HepG2 (cell line): ENCODE data around the gene PRRT1. TPM values are rescaled to one million over a fixed set of nuclear protein-coding genes. Genes with fewer than 3 reads are reported as not detected.
"Not testable (repeated sequence)": the region's sequence is repeated elsewhere in the genome, so short reads cannot be mapped to it uniquely, and the experiment has no call there.

Source experiments
- ATAC-seq: fragments of 200-7000 bp; cut with Tn5 transposase; 3 replicates; pipeline ENCODE4 v1.9.1; 2020; ENCODE audit warnings: mild to moderate bottlenecking, moderate library complexity
- BruUV-seq: library from RNA; stranded (reverse); fragments of 400-500 nt; replicated peaks from 2 replicates; lab custom pipeline; 2021; lab: Mats Ljungman, UMichigan
- CTCF ChIA-PET: fragments of 300-600 bp; formaldehyde crosslinking; extraction: SDS; loops from one replicate; lab custom pipeline; 2021; ENCODE audit warnings: low total read pairs, inconsistent platforms, low intra/inter-chr PET ratio; lab: Yijun Ruan, JAX
- POLR2A ChIA-PET: fragments of 350-600 bp; sonication (Branson Sonifier 250); formaldehyde crosslinking; loops from one replicate; lab custom pipeline; 2020; ENCODE audit warnings: antibody characterized with exemption, inconsistent platforms; lab: Yijun Ruan, JAX
- DNase-seq: peaks from one replicate; pipeline ENCODE4 v3.0.0-alpha.2; 2015; ENCODE audit warnings: low spot score
- FAIRE-seq: peaks from 3 replicates; lab custom pipeline; 2011; peaks lifted over from hg19 to GRCh38; lab: Jason Lieb, UNC
- H2AFZ ChIP-seq: one replicate; pipeline ENCODE4 v1.6.1; 2011; ENCODE audit warnings: low read length, inconsistent platforms
- H3K27ac ChIP-seq: fragments of 300-600 bp; 3 replicates; pipeline ENCODE4 v1.8.0; 2011; ENCODE audit warnings: mixed run types, mild to moderate bottlenecking, mixed read lengths, low read length, inconsistent platforms; ENCODE audit not compliant: insufficient read depth; ENCODE audit errors: extremely low read length
- H3K27me3 ChIP-seq, 2 experiments: fragments of 200-600 bp in 1 of 2; 2 replicates in 1 of 2; 3 replicates in 1 of 2; pipeline versions ENCODE4 v1.6.0 to v1.8.0; 2011; ENCODE audit warnings: low read length in 2 of 2, mild to moderate bottlenecking in 2 of 2, moderate library complexity in 2 of 2, inconsistent platforms in 1 of 2; ENCODE audit not compliant: insufficient read depth in 2 of 2, control insufficient read depth in 1 of 2
- H3K36me3 ChIP-seq, 2 experiments: fragments of 200-600 bp in 1 of 2; replicated peaks in 1 of 2; 2 replicates in 1 of 2; 3 replicates in 1 of 2; pipeline versions ENCODE4 v1.5.1 to v1.8.0; 2011; ENCODE audit warnings: low read length in 2 of 2, inconsistent platforms in 1 of 2; ENCODE audit not compliant: insufficient read depth in 2 of 2, control insufficient read depth in 1 of 2
- H3K4me1 ChIP-seq: 2 replicates; pipeline ENCODE4 v1.5.1; 2012; ENCODE audit warnings: low read length, inconsistent platforms; ENCODE audit not compliant: insufficient read depth
- H3K4me2 ChIP-seq: 2 replicates; pipeline ENCODE4 v1.6.0; 2011; ENCODE audit warnings: low read depth, low read length, inconsistent platforms
- H3K4me3 ChIP-seq, 3 experiments: fragments of 200-600 bp in 1 of 3; sonication (generic), shearing (Covaris generic) in 1 of 3; replicated peaks in 1 of 3; 2 replicates each; pipeline ENCODE4 v1.5.1; 2011 to 2016; ENCODE audit warnings: low read length in 3 of 3, inconsistent platforms in 2 of 3, low read depth in 2 of 3, mild to moderate bottlenecking in 2 of 3, control low read depth in 1 of 3, mixed read lengths in 1 of 3; ENCODE audit not compliant: insufficient read depth in 1 of 3
- H3K79me2 ChIP-seq: one replicate; pipeline ENCODE4 v1.6.1; 2011; ENCODE audit warnings: low read length, inconsistent platforms; ENCODE audit not compliant: insufficient read depth
- H3K9ac ChIP-seq: 2 replicates; pipeline ENCODE4 v1.6.0; 2011; ENCODE audit warnings: mild to moderate bottlenecking, low read depth, low read length, inconsistent platforms; ENCODE audit not compliant: insufficient read depth
- H3K9me3 ChIP-seq: 2 replicates; pipeline ENCODE4 v1.5.1; 2012; ENCODE audit warnings: mild to moderate bottlenecking, low read length
- H4K20me1 ChIP-seq: 2 replicates; pipeline ENCODE4 v1.6.0; 2011; ENCODE audit warnings: inconsistent platforms, mild to moderate bottlenecking, low read length, moderate library complexity; ENCODE audit not compliant: insufficient read depth
- WGBS: methylation state at CpG from one replicate; pipeline ENCODE4 v1.1.6; 2017; ENCODE audit warnings: low lambda C conversion rate; 5-methylcytosine and 5-hydroxymethylcytosine counted together
- in situ Hi-C: cut with HindIII; loops from 2 replicates; pipeline ENCODE4 v1.10.0; 2017; ENCODE audit warnings: low pct_unique_long_range_greater_than_20kb; ENCODE audit not compliant: extremely low pct_ligation_motif_present
- intact Hi-C: fragments of 100-400 bp; cut with micrococcal nuclease; formaldehyde crosslinking; loops from one replicate; pipeline ENCODE4 v1.10.0; 2022; ENCODE audit not compliant: unreplicated experiment
- microRNA-seq: library from miRNA; unstranded; fragments of <30 nt; microRNA quantifications from one replicate; pipeline ENCODE4, GENCODE V29; 2020
- polyA plus RNA-seq, 8 experiments: library from polyadenylated mRNA; depleted of rRNA in 3 of 8; stranded (reverse) in 7 of 8; unstranded in 1 of 8; fragments of >200 nt; fragmentation: Illumina TruSeq in 4 of 8; extraction: Trizol in 4 of 8; gene quantifications; 2 replicates each; pipeline versions ENCODE4 v1.2.1 to v1.2.3, GENCODE V29; 2011 to 2016; ENCODE audit warnings: low read depth in 4 of 8, missing spikeins in 1 of 8, mixed read lengths in 1 of 8; ENCODE audit not compliant: insufficient read depth in 1 of 8
- small RNA-seq, 3 experiments: library from RNA; depleted of rRNA; stranded (forward); fragments of <200 nt; gene quantifications; one replicate each; pipeline ENCODE3, GENCODE V24; 2012; ENCODE audit warnings: low read depth in 2 of 3, low replicate concordance in 1 of 3; ENCODE audit not compliant: insufficient read length in 3 of 3, insufficient read depth in 2 of 3
- total RNA-seq, 5 experiments: library from RNA; depleted of rRNA; stranded (reverse); fragments of >200 nt; fragmentation: Illumina TruSeq; extraction: Trizol; gene quantifications; 2 replicates each; pipeline ENCODE4 v1.2.3, GENCODE V29; 2016; ENCODE audit warnings: low read depth in 1 of 5

PRRT1 gene
- total and polyA plus RNA-seq, 2 of the 13 experiments (the other 11 are each of a cell fraction or from before 2014, with no cell fraction given) = 0.64 to 1.4 TPM

- DNase-seq, in situ Hi-C loops: not testable (repeated sequence)
Observed at GRCh38 chr6:32100251-32100650, 51.5 kb downstream of the PRRT1 start.

More at GRCh38 chr6:32100251-32100650, 51.5 kb downstream of the PRRT1 start:
- peaks cover 18% of the 10 kb centered on the region for H3K4me1 ChIP-seq
- ATAC-seq, H3K36me3 ChIP-seq, CTCF ChIA-PET, H3K9ac ChIP-seq, FAIRE-seq, intact Hi-C loops, H3K27ac ChIP-seq, H3K4me3 ChIP-seq, H4K20me1 ChIP-seq, H3K79me2 ChIP-seq, H2AFZ ChIP-seq, POLR2A ChIA-PET, H3K9me3 ChIP-seq, BruUV-seq, H3K4me2 ChIP-seq: not testable (repeated sequence)
- peaks cover 19 to 42% of the 10 kb centered on the region in 2 experiments for H3K27me3 ChIP-seq
- WGBS = 32% methylated on average over 8 of the region's 8 CpGs

Small RNA genes within 50 kb of the gene (microRNA-seq; reads per million reads assigned to microRNA genes)
- gene MIR6721 (2.2 reads per million, percentile 11 among the genes with 10 or more reads in this experiment), gene MIR6833 (not detected)

Small RNA genes within 50 kb of the gene (small RNA-seq; reads per million reads assigned to genes)
- 0 reads per million in 3 experiments for gene AL662884.1
- 0 to 1.9 (median 0) reads per million in 3 experiments for gene MIR6833

Other genes with a start within 250 kb of the PRRT1 start
- 6.0 and 6.8 TPM in 2 replicates for gene ZBTB12, start 249.9 kb downstream of the PRRT1 start, total RNA-seq (2016; rRNA removed; fragmentation: Illumina TruSeq; extraction: Trizol)
- gene ZBTB12, start 249.9 kb downstream of the PRRT1 start, polyA plus RNA-seq (2011; rRNA removed) = 4.8 and 7.3 TPM in 2 replicates
- 70.9 and 165 TPM in 2 replicates for gene C2, start 224.2 kb downstream of the PRRT1 start, total RNA-seq (2016; rRNA removed; fragmentation: Illumina TruSeq; extraction: Trizol)
- gene C2, start 224.2 kb downstream of the PRRT1 start, polyA plus RNA-seq (2011; rRNA removed) = 307 and 450 TPM in 2 replicates
- 71.1 and 171 TPM in 2 replicates for gene CFB, start 205.8 kb downstream of the PRRT1 start, total RNA-seq (2016; rRNA removed; fragmentation: Illumina TruSeq; extraction: Trizol)
- 513 and 772 TPM in 2 replicates for gene CFB, start 205.8 kb downstream of the PRRT1 start, polyA plus RNA-seq (2011; rRNA removed)
- 69.8 and 80.4 TPM in 2 replicates for gene NELFE, start 193.0 kb downstream of the PRRT1 start, total RNA-seq (2016; rRNA removed; fragmentation: Illumina TruSeq; extraction: Trizol)
- 51.3 and 57.3 TPM in 2 replicates for gene NELFE, start 193.0 kb downstream of the PRRT1 start, polyA plus RNA-seq (2011; rRNA removed)
- 59.7 and 67.1 TPM in 2 replicates for gene SKIC2, start 192.8 kb downstream of the PRRT1 start, total RNA-seq (2016; rRNA removed; fragmentation: Illumina TruSeq; extraction: Trizol)
- 68.4 and 76.1 TPM in 2 replicates for gene SKIC2, start 192.8 kb downstream of the PRRT1 start, polyA plus RNA-seq (2011; rRNA removed)
- 10.8 and 18.6 TPM in 2 replicates for gene DXO, start 179.8 kb downstream of the PRRT1 start, total RNA-seq (2016; rRNA removed; fragmentation: Illumina TruSeq; extraction: Trizol)
- gene DXO, start 179.8 kb downstream of the PRRT1 start, polyA plus RNA-seq (2011; rRNA removed) = 26.2 and 28.9 TPM in 2 replicates
- 73.0 and 165 TPM in 2 replicates for gene C4A, start 169.9 kb downstream of the PRRT1 start, total RNA-seq (2016; rRNA removed; fragmentation: Illumina TruSeq; extraction: Trizol)
- gene C4A, start 169.9 kb downstream of the PRRT1 start, polyA plus RNA-seq (2011; rRNA removed) = 478 and 755 TPM in 2 replicates
- 67.2 and 167 TPM in 2 replicates for gene C4B, start 137.1 kb downstream of the PRRT1 start, total RNA-seq (2016; rRNA removed; fragmentation: Illumina TruSeq; extraction: Trizol)
- 538 and 944 TPM in 2 replicates for gene C4B, start 137.1 kb downstream of the PRRT1 start, polyA plus RNA-seq (2011; rRNA removed)
- gene CYP21A2, start 113.5 kb downstream of the PRRT1 start, total RNA-seq (2016; rRNA removed; fragmentation: Illumina TruSeq; extraction: Trizol) = 0.29 and 1.5 TPM in 2 replicates
- gene CYP21A2, start 113.5 kb downstream of the PRRT1 start, polyA plus RNA-seq (2011; rRNA removed) = 6.3 and 8.6 TPM in 2 replicates
- 0.74 and 1.6 TPM in 2 replicates for gene TNXB, start 42.6 kb downstream of the PRRT1 start, total RNA-seq (2016; rRNA removed; fragmentation: Illumina TruSeq; extraction: Trizol)
- gene TNXB, start 42.6 kb downstream of the PRRT1 start, polyA plus RNA-seq (2011; rRNA removed) = 2.7 and 2.9 TPM in 2 replicates
- gene ATF6B, start 23.7 kb downstream of the PRRT1 start, total RNA-seq (2016; rRNA removed; fragmentation: Illumina TruSeq; extraction: Trizol) = 7.5 and 18.1 TPM in 2 replicates
- 44.0 and 45.8 TPM in 2 replicates for gene ATF6B, start 23.7 kb downstream of the PRRT1 start, polyA plus RNA-seq (2011; rRNA removed)
- gene FKBPL, start 21.7 kb downstream of the PRRT1 start, total RNA-seq (2016; rRNA removed; fragmentation: Illumina TruSeq; extraction: Trizol) = 10.0 and 11.0 TPM in 2 replicates
- gene FKBPL, start 21.7 kb downstream of the PRRT1 start, polyA plus RNA-seq (2011; rRNA removed) = 2.9 and 3.0 TPM in 2 replicates
- gene PPT2, start 2.2 kb upstream of the PRRT1 start, total RNA-seq (2016; rRNA removed; fragmentation: Illumina TruSeq; extraction: Trizol) = 20.1 and 39.2 TPM in 2 replicates
- gene PPT2, start 2.2 kb upstream of the PRRT1 start, polyA plus RNA-seq (2011; rRNA removed) = 61.8 and 79.3 TPM in 2 replicates
- 3.1 and 11.5 TPM in 2 replicates for gene EGFL8, start 12.7 kb upstream of the PRRT1 start, total RNA-seq (2016; rRNA removed; fragmentation: Illumina TruSeq; extraction: Trizol)
- 10.0 and 11.5 TPM in 2 replicates for gene EGFL8, start 12.7 kb upstream of the PRRT1 start, polyA plus RNA-seq (2011; rRNA removed)
- 40.4 and 51.3 TPM in 2 replicates for gene AGPAT1, start 24.1 kb upstream of the PRRT1 start, total RNA-seq (2016; rRNA removed; fragmentation: Illumina TruSeq; extraction: Trizol)
- 139 and 164 TPM in 2 replicates for gene AGPAT1, start 24.1 kb upstream of the PRRT1 start, polyA plus RNA-seq (2011; rRNA removed)
- gene RNF5, start 26.5 kb upstream of the PRRT1 start, total RNA-seq (2016; rRNA removed; fragmentation: Illumina TruSeq; extraction: Trizol) = 98.0 and 107 TPM in 2 replicates
- gene RNF5, start 26.5 kb upstream of the PRRT1 start, polyA plus RNA-seq (2011; rRNA removed) = 117 and 131 TPM in 2 replicates
- 0.41 and 1.9 TPM in 2 replicates for gene AGER, start 32.3 kb upstream of the PRRT1 start, total RNA-seq (2016; rRNA removed; fragmentation: Illumina TruSeq; extraction: Trizol)
- 5.1 and 5.7 TPM in 2 replicates for gene AGER, start 32.3 kb upstream of the PRRT1 start, polyA plus RNA-seq (2011; rRNA removed)
- 42.3 and 45.2 TPM in 2 replicates for gene PBX2, start 38.3 kb upstream of the PRRT1 start, total RNA-seq (2016; rRNA removed; fragmentation: Illumina TruSeq; extraction: Trizol)
- gene PBX2, start 38.3 kb upstream of the PRRT1 start, polyA plus RNA-seq (2011; rRNA removed) = 77.8 and 102 TPM in 2 replicates
- 0.18 and 0.27 TPM in 2 replicates for gene GPSM3, start 40.7 kb upstream of the PRRT1 start, total RNA-seq (2016; rRNA removed; fragmentation: Illumina TruSeq; extraction: Trizol)
- gene GPSM3, start 40.7 kb upstream of the PRRT1 start, polyA plus RNA-seq (2011; rRNA removed) = 6.2 and 7.5 TPM in 2 replicates
- gene NOTCH4, start 72.1 kb upstream of the PRRT1 start, total RNA-seq (2016; rRNA removed; fragmentation: Illumina TruSeq; extraction: Trizol) = 0.51 and 0.66 TPM in 2 replicates
- 0.83 and 1.2 TPM in 2 replicates for gene NOTCH4, start 72.1 kb upstream of the PRRT1 start, polyA plus RNA-seq (2011; rRNA removed)
- gene TSBP1, start 220.0 kb upstream of the PRRT1 start, total RNA-seq (2016; rRNA removed; fragmentation: Illumina TruSeq; extraction: Trizol) = not detected in 2 replicates
- gene TSBP1, start 220.0 kb upstream of the PRRT1 start, polyA plus RNA-seq (2011; rRNA removed) = not detected in 2 replicates